Stimulated activated naive CD4-positive, alpha-beta T cell (primary cell): ENCODE measurements around the gene WDR27.

Experiments
- DNase-seq, 6 experiments: peaks; one replicate each; lab custom pipeline; 2025; lab: John Stamatoyannopoulos, UW

Gene WDR27

GRCh38 chr6:169564453-169565240, 137.2 kb downstream of the WDR27 start:
- no peak for DNase-seq

GRCh38 chr6:169561665-169562064, 140.2 kb downstream of the WDR27 start:
- DNase-seq: no peak

GRCh38 chr6:169559592-169559991, 142.2 kb downstream of the WDR27 start:
- no peak for DNase-seq

GRCh38 chr6:169558774-169559441, 142.9 kb downstream of the WDR27 start:
- DNase-seq: no peak

GRCh38 chr6:169558378-169558773, 143.5 kb downstream of the WDR27 start:
- DNase-seq: no peak

- no peak for DNase-seq
Measured at GRCh38 chr6:169557887-169558286, 143.9 kb downstream of the WDR27 start.

GRCh38 chr6:169556758-169557548, 144.9 kb downstream of the WDR27 start:
- peak in 3 of 6 experiments; percentile 45 to 54 (median 51) for DNase-seq

- DNase-seq: no peak
Measured at GRCh38 chr6:169555971-169556617, 145.7 kb downstream of the WDR27 start.

GRCh38 chr6:169545982-169546381, 155.8 kb downstream of the WDR27 start:
- no peak for DNase-seq

GRCh38 chr6:169543704-169544103, 158.1 kb downstream of the WDR27 start:
- no peak for DNase-seq

GRCh38 chr6:169542491-169542890, 159.3 kb downstream of the WDR27 start:
- DNase-seq: no peak

GRCh38 chr6:169539176-169539897, 162.5 kb downstream of the WDR27 start:
- no peak for DNase-seq

- DNase-seq: no peak
Measured at GRCh38 chr6:169536446-169537170, 165.2 kb downstream of the WDR27 start.

- no peak for DNase-seq
Measured at GRCh38 chr6:169534039-169534421, 167.8 kb downstream of the WDR27 start.

GRCh38 chr6:169533301-169534038, 168.4 kb downstream of the WDR27 start:
- DNase-seq: no peak

GRCh38 chr6:169530752-169531123, 171.1 kb downstream of the WDR27 start:
- peak in 3 of 6 experiments; percentile 15 to 30 (median 18) for DNase-seq

GRCh38 chr6:169529931-169530751, 171.7 kb downstream of the WDR27 start:
- DNase-seq: peak in 1 of 6 experiments; percentile 20

GRCh38 chr6:169528755-169529154, 173.1 kb downstream of the WDR27 start:
- no peak for DNase-seq

GRCh38 chr6:169527306-169527705, 174.5 kb downstream of the WDR27 start:
- no peak for DNase-seq
